Activated naive CD8-positive, alpha-beta T cell treated with anti-CD3 and anti-CD28 coated beads, Interleukin-2, amount 50 U/mL, for 24 hours (primary cell): Measurements from ENCODE around the gene TBPL1.
A peak's percentile ranks its signal among the peaks of the same experiment; 100 is the strongest.
"Not testable (repeated sequence)": the region's sequence is repeated elsewhere in the genome, so short reads cannot be mapped to it uniquely, and the experiment has no call there.

ENCODE experiments used
- ATAC-seq: fragments of 150-1000 bp; cut with Tn5 transposase; one replicate; pipeline ENCODE4 v1.10.0; 2021
- DNase-seq: peaks from one replicate; pipeline ENCODE4 v3.0.0; 2021
- H3K27ac Mint-ChIP-seq: one replicate; pipeline ENCODE4 v1.8.0; 2021; ENCODE audit warnings: mild to moderate bottlenecking, mixed read lengths
- H3K27me3 Mint-ChIP-seq: one replicate; pipeline ENCODE4 v1.8.0; 2021; ENCODE audit warnings: mixed read lengths
- H3K36me3 Mint-ChIP-seq: one replicate; pipeline ENCODE4 v1.8.0; 2021; ENCODE audit warnings: low read depth, mixed read lengths
- H3K4me1 Mint-ChIP-seq: one replicate; pipeline ENCODE4 v1.8.0; 2021; ENCODE audit warnings: mixed read lengths
- H3K4me3 Mint-ChIP-seq: one replicate; pipeline ENCODE4 v1.8.0; 2021; ENCODE audit warnings: mild to moderate bottlenecking, moderate library complexity, mixed read lengths
- H3K9me3 Mint-ChIP-seq: one replicate; pipeline ENCODE4 v1.8.0; 2021; ENCODE audit warnings: mixed read lengths

Gene TBPL1

GRCh38 chr6:133952815-133953633, at the start of gene TBPL1:
Gene TBPL1 (plus strand): TSS chr6:133953224. CDS start chr6:133980126, 26,902 bp downstream.
- Mint-ChIP-seq H3K9me3 (no peaks in the 10 kb centered on the region), H3K4me1 (peaks cover 51% of the 10 kb centered on the region), H3K4me3 (peak within 1 kb of the TSS; percentile 97), H3K27me3 (no peaks in the 10 kb centered on the region), H3K27ac (peak within 1 kb of the TSS; percentile 95), H3K36me3 (no peaks in the 10 kb centered on the region)
- ATAC-seq (peak; percentile 98), DNase-seq (peak; percentile 92)

GRCh38 chr6:133903855-133904254, 49.2 kb upstream of the TBPL1 start:
- Mint-ChIP-seq H3K36me3 (no peaks in the 10 kb centered on the region), H3K27me3 (peaks cover 55% of the 10 kb centered on the region), H3K27ac (no peak overlapping the region), H3K4me1 (no peaks in the 10 kb centered on the region), H3K4me3 (no peak overlapping the region), H3K9me3 (no peaks in the 10 kb centered on the region)
- no peak for DNase-seq
- ATAC-seq, result no peak

GRCh38 chr6:133906050-133906449, 47.0 kb upstream of the TBPL1 start:
- H3K4me3 Mint-ChIP-seq, result no peak overlapping the region
- H3K27me3 Mint-ChIP-seq, result peaks cover 62% of the 10 kb centered on the region
- H3K27ac Mint-ChIP-seq, result no peak overlapping the region
- DNase-seq (no peak), ATAC-seq (no peak)
- no peaks in the 10 kb centered on the region for H3K4me1 Mint-ChIP-seq
- no peaks in the 10 kb centered on the region for H3K36me3 Mint-ChIP-seq
- no peaks in the 10 kb centered on the region for H3K9me3 Mint-ChIP-seq

- peak; percentile 79 for ATAC-seq
- DNase-seq, result peak; percentile 86
- Mint-ChIP-seq H3K9me3 (no peaks in the 10 kb centered on the region), H3K4me3 (no peak overlapping the region), H3K27me3 (peaks cover 27% of the 10 kb centered on the region), H3K4me1 (peaks cover 3% of the 10 kb centered on the region), H3K36me3 (no peaks in the 10 kb centered on the region), H3K27ac (no peak overlapping the region)
These were observed 36.3 kb upstream of the TBPL1 start for GRCh38 chr6:133916650-133917151.

GRCh38 chr6:133917781-133918180, 35.2 kb upstream of the TBPL1 start:
- Mint-ChIP-seq H3K27ac (no peak overlapping the region), H3K4me1 (peaks cover 3% of the 10 kb centered on the region), H3K9me3 (no peaks in the 10 kb centered on the region), H3K4me3 (no peak overlapping the region), H3K27me3 (peaks cover 22% of the 10 kb centered on the region), H3K36me3 (no peaks in the 10 kb centered on the region)
- no peak for DNase-seq
- no peak for ATAC-seq

GRCh38 chr6:133918208-133918930, 34.7 kb upstream of the TBPL1 start:
- ATAC-seq, result no peak
- H3K4me3 Mint-ChIP-seq, result no peak overlapping the region
- H3K27ac Mint-ChIP-seq, result no peak overlapping the region
- peaks cover 3% of the 10 kb centered on the region for H3K4me1 Mint-ChIP-seq
- no peak for DNase-seq
- H3K27me3 Mint-ChIP-seq, result peaks cover 16% of the 10 kb centered on the region
- H3K9me3 Mint-ChIP-seq, result no peaks in the 10 kb centered on the region
- H3K36me3 Mint-ChIP-seq, result no peaks in the 10 kb centered on the region

- DNase-seq (no peak), ATAC-seq (no peak)
- Mint-ChIP-seq H3K27ac (no peak overlapping the region), H3K4me1 (peaks cover 3% of the 10 kb centered on the region), H3K36me3 (no peaks in the 10 kb centered on the region), H3K27me3 (peaks cover 12% of the 10 kb centered on the region), H3K4me3 (no peak overlapping the region), H3K9me3 (no peaks in the 10 kb centered on the region)
These were observed 33.7 kb upstream of the TBPL1 start for GRCh38 chr6:133919362-133919761.

GRCh38 chr6:133921249-133921859, 31.7 kb upstream of the TBPL1 start:
- DNase-seq, result peak; percentile 74
- ATAC-seq, result peak; percentile 44
- Mint-ChIP-seq H3K27ac (no peak overlapping the region), H3K9me3 (no peaks in the 10 kb centered on the region), H3K36me3 (no peaks in the 10 kb centered on the region), H3K4me3 (no peak overlapping the region), H3K4me1 (peaks cover 3% of the 10 kb centered on the region), H3K27me3 (peaks cover 9% of the 10 kb centered on the region)

GRCh38 chr6:133923938-133924593, 29.0 kb upstream of the TBPL1 start:
- Mint-ChIP-seq H3K4me3 (no peak overlapping the region), H3K9me3 (no peaks in the 10 kb centered on the region), H3K36me3 (no peaks in the 10 kb centered on the region), H3K27ac (no peak overlapping the region), H3K27me3 (peaks cover 20% of the 10 kb centered on the region), H3K4me1 (no peaks in the 10 kb centered on the region)
- peak; percentile 48 for DNase-seq
- peak; percentile 72 for ATAC-seq

- DNase-seq, H3K4me1 Mint-ChIP-seq, H3K27ac Mint-ChIP-seq, H3K36me3 Mint-ChIP-seq, ATAC-seq, H3K4me3 Mint-ChIP-seq: not testable (repeated sequence)
- Mint-ChIP-seq H3K27me3 (peaks cover 30% of the 10 kb centered on the region), H3K9me3 (peaks cover 11% of the 10 kb centered on the region)
These were observed 21.8 kb upstream of the TBPL1 start for GRCh38 chr6:133931221-133931620.

- Mint-ChIP-seq H3K9me3 (peaks cover 11% of the 10 kb centered on the region), H3K27me3 (peaks cover 22% of the 10 kb centered on the region)
- H3K27ac Mint-ChIP-seq, H3K36me3 Mint-ChIP-seq, H3K4me3 Mint-ChIP-seq, DNase-seq, H3K4me1 Mint-ChIP-seq, ATAC-seq: not testable (repeated sequence)
These were observed 16.7 kb upstream of the TBPL1 start for GRCh38 chr6:133936352-133936751.

GRCh38 chr6:133937909-133938308, 15.1 kb upstream of the TBPL1 start:
- Mint-ChIP-seq H3K4me1 (no peaks in the 10 kb centered on the region), H3K27ac (no peak overlapping the region), H3K36me3 (no peaks in the 10 kb centered on the region), H3K27me3 (peaks cover 19% of the 10 kb centered on the region), H3K9me3 (peaks cover 11% of the 10 kb centered on the region), H3K4me3 (no peak overlapping the region)
- ATAC-seq, result no peak
- DNase-seq, result no peak

GRCh38 chr6:133938533-133938932, 14.5 kb upstream of the TBPL1 start:
- Mint-ChIP-seq H3K4me3 (no peak overlapping the region), H3K36me3 (no peaks in the 10 kb centered on the region), H3K27ac (no peak overlapping the region), H3K27me3 (peaks cover 16% of the 10 kb centered on the region), H3K4me1 (no peaks in the 10 kb centered on the region), H3K9me3 (peaks cover 7% of the 10 kb centered on the region)
- no peak for ATAC-seq
- DNase-seq, result no peak
